WTC11 (cell line): ENCODE data around the gene ERICH3. TPM values are rescaled to one million over a fixed set of nuclear protein-coding genes. Genes with fewer than 3 reads are reported as not detected.

Source experiments
- ATAC-seq: fragments of 200-7000 bp; cut with Tn5 transposase; 2 replicates; pipeline ENCODE4 v1.10.0; 2021; ENCODE audit warnings: mild to moderate bottlenecking, moderate library complexity
- CTCF ChIA-PET: fragments of 300-600 bp; sonication (Branson Sonifier 250); formaldehyde crosslinking; loops from one replicate; lab custom pipeline; 2021; ENCODE audit warnings: antibody characterized with exemption; lab: Charles Lee
- POLR2A ChIA-PET: fragments of 350-600 bp; sonication (Branson Sonifier 250); formaldehyde crosslinking; loops from one replicate; lab custom pipeline; 2021; ENCODE audit warnings: antibody characterized with exemption; lab: Charles Lee
- DNase-seq: peaks from one replicate; pipeline ENCODE4 v3.0.0; 2021; ENCODE audit warnings: low spot score
- H3K27ac Mint-ChIP-seq: 2 replicates; pipeline ENCODE4 v1.8.0; 2021; ENCODE audit warnings: mixed read lengths
- H3K27me3 Mint-ChIP-seq: 2 replicates; pipeline ENCODE4 v1.8.0; 2021; ENCODE audit warnings: low read depth, mild to moderate bottlenecking, moderate library complexity, mixed read lengths
- H3K36me3 Mint-ChIP-seq: 2 replicates; pipeline ENCODE4 v1.8.0; 2021; ENCODE audit warnings: mixed read lengths
- H3K4me1 Mint-ChIP-seq: 2 replicates; pipeline ENCODE4 v1.8.0; 2022; ENCODE audit warnings: mixed read lengths
- H3K4me3 Mint-ChIP-seq: 2 replicates; pipeline ENCODE4 v1.8.0; 2021; ENCODE audit warnings: mild to moderate bottlenecking, moderate library complexity, mixed read lengths
- H3K9me3 Mint-ChIP-seq: 2 replicates; pipeline ENCODE4 v1.8.0; 2021; ENCODE audit warnings: mixed read lengths
- ATF1 ChIP-seq: sonication (generic); formaldehyde crosslinking; IDR thresholded peaks from 2 replicates; pipeline ENCODE4 v1.8.1; 2023; ENCODE audit warnings: mild to moderate bottlenecking, moderate library complexity, missing genetic modification reagents
- ATF6 ChIP-seq: sonication (generic); formaldehyde crosslinking; IDR thresholded peaks from 2 replicates; pipeline ENCODE4 v1.8.1; 2023; ENCODE audit warnings: mild to moderate bottlenecking, missing genetic modification reagents
- NFE2L1 ChIP-seq: sonication (generic); formaldehyde crosslinking; IDR thresholded peaks from 2 replicates; pipeline ENCODE4 v1.8.1; 2023; ENCODE audit warnings: missing genetic modification reagents
- NR3C1 ChIP-seq: sonication (generic); formaldehyde crosslinking; conservative IDR thresholded peaks from 2 replicates; pipeline ENCODE4 v1.8.1; 2023; ENCODE audit warnings: low read depth, mild to moderate bottlenecking, missing genetic modification reagents
- OVOL2 ChIP-seq: fragments of 250-450 bp; sonication (Bioruptor Pico); IDR thresholded peaks from 2 replicates; pipeline ENCODE4 v1.9.0; 2021; ENCODE audit warnings: mild to moderate bottlenecking, borderline replicate concordance
- ZBTB21 ChIP-seq: sonication (generic); formaldehyde crosslinking; IDR thresholded peaks from 2 replicates; pipeline ENCODE4 v1.8.1; 2023; ENCODE audit warnings: mild to moderate bottlenecking, missing genetic modification reagents, borderline replicate concordance
- ZNF232 ChIP-seq: sonication (generic); formaldehyde crosslinking; IDR thresholded peaks from 2 replicates; pipeline ENCODE4 v1.8.0; 2022; ENCODE audit warnings: mild to moderate bottlenecking, missing genetic modification reagents
- ZNF425 ChIP-seq: fragments of 250-450 bp; sonication (Bioruptor Pico); conservative IDR thresholded peaks from 2 replicates; pipeline ENCODE4 v1.9.0; 2021; ENCODE audit warnings: mild to moderate bottlenecking
- total RNA-seq: library from RNA; stranded (reverse); gene quantifications from 3 replicates; pipeline ENCODE4 v1.2.3, GENCODE V29; 2021
- TF ChIP-seq, protein P1 (sequence below): sonication (generic); formaldehyde crosslinking; IDR thresholded peaks from 2 replicates; pipeline ENCODE4 v1.8.1; 2023; ENCODE audit warnings: mild to moderate bottlenecking, missing genetic modification reagents, borderline replicate concordance

Gene ERICH3
- total RNA-seq, 1 experiment from 2014 or later, result 0.07 TPM

DNA sequence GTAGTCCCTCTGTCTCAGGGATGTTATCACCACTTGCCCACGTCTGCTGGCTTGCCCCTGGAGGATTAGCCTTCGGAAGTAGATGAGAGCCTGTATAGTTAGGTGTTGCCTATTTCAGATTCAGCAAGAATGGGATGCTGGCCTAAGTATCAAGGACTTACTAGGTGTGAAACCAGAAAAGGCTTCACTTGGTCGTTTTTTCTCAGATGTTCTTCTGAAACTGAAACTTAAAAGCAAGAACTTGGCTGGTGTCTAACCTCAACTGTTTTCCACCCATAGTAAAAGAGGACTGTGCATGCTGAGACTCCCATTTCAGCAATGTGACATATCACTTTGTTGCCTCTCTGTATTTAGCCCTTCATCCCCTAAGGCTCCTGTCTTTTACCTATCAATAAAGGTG, 94.2 kb downstream of the ERICH3 start:
- Mint-ChIP-seq H3K4me3 (no peak overlapping the region), H3K4me1 (no peaks in the 10 kb centered on the region), H3K27ac (no peak overlapping the region), H3K9me3 (no peaks in the 10 kb centered on the region), H3K27me3 (no peaks in the 10 kb centered on the region), H3K36me3 (no peaks in the 10 kb centered on the region)
- ChIA-PET CTCF (no interaction called here), POLR2A (interaction anchor here (0.7 kb wide), 1 partner anchor 51 kb away, joined by 3 read pairs; no protein-coding TSS in a partner anchor)
- TF ChIP-seq OVOL2 (CRISPR knock-in tag) (no peak), ATF6 (CRISPR knock-in tag) (no peak), ZNF232 (no peak), NR3C1 (CRISPR knock-in tag) (no peak), ATF1 (no peak)
- TF ChIP-seq, protein P1, sequence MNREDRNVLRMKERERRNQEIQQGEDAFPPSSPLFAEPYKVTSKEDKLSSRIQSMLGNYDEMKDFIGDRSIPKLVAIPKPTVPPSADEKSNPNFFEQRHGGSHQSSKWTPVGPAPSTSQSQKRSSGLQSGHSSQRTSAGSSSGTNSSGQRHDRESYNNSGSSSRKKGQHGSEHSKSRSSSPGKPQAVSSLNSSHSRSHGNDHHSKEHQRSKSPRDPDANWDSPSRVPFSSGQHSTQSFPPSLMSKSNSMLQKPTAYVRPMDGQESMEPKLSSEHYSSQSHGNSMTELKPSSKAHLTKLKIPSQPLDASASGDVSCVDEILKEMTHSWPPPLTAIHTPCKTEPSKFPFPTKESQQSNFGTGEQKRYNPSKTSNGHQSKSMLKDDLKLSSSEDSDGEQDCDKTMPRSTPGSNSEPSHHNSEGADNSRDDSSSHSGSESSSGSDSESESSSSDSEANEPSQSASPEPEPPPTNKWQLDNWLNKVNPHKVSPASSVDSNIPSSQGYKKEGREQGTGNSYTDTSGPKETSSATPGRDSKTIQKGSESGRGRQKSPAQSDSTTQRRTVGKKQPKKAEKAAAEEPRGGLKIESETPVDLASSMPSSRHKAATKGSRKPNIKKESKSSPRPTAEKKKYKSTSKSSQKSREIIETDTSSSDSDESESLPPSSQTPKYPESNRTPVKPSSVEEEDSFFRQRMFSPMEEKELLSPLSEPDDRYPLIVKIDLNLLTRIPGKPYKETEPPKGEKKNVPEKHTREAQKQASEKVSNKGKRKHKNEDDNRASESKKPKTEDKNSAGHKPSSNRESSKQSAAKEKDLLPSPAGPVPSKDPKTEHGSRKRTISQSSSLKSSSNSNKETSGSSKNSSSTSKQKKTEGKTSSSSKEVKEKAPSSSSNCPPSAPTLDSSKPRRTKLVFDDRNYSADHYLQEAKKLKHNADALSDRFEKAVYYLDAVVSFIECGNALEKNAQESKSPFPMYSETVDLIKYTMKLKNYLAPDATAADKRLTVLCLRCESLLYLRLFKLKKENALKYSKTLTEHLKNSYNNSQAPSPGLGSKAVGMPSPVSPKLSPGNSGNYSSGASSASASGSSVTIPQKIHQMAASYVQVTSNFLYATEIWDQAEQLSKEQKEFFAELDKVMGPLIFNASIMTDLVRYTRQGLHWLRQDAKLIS (CRISPR knock-in tag), result no peak
- ATAC-seq, result no peak
- DNase-seq, result no peak

DNA sequence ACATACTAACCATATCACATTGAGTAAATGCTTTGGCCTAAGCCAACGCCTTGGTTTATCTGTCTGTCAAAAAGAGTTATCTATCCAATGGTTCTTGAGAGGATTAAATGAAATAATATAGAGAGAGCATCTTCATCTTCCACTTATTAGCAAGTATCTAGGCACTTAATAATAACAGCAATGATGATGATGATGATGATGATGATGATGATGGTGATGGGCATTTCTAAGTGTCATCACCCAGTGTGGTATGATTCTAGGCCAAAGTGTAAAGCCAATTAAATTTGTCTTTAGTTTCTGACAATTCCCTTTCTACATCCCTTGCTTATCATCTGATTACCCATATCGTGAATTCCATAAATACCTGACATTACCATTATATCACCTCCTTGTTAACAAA, 95.5 kb downstream of the ERICH3 start:
- DNase-seq (no peak), ATAC-seq (no peak)
- H3K4me3 Mint-ChIP-seq, result no peak overlapping the region
- no peaks in the 10 kb centered on the region for H3K27me3 Mint-ChIP-seq
- H3K27ac Mint-ChIP-seq, result no peak overlapping the region
- no peaks in the 10 kb centered on the region for H3K36me3 Mint-ChIP-seq
- no peaks in the 10 kb centered on the region for H3K9me3 Mint-ChIP-seq
- ChIA-PET POLR2A (no interaction called here), CTCF (no interaction called here)
- no peaks in the 10 kb centered on the region for H3K4me1 Mint-ChIP-seq
- TF ChIP-seq ATF6 (CRISPR knock-in tag), result no peak
- no peak for TF ChIP-seq ZNF425 (CRISPR knock-in tag)
- no peak for TF ChIP-seq ZBTB21 (CRISPR knock-in tag)

GRCh38 chr1:74571891-74572290, 101.7 kb downstream of the ERICH3 start:
- ATAC-seq (peak; percentile 66), DNase-seq (peak; percentile 13)
- Mint-ChIP-seq H3K4me1 (no peaks in the 10 kb centered on the region), H3K4me3 (no peak overlapping the region), H3K36me3 (no peaks in the 10 kb centered on the region), H3K9me3 (no peaks in the 10 kb centered on the region), H3K27ac (no peak overlapping the region), H3K27me3 (no peaks in the 10 kb centered on the region)
- no peak for TF ChIP-seq NFE2L1 (CRISPR knock-in tag)
- POLR2A ChIA-PET, result interaction anchor here (0.9 kb wide), 1 partner anchor 38 kb away, joined by 3 read pairs; no protein-coding TSS in a partner anchor
- CTCF ChIA-PET, result interaction anchor here (1.0 kb wide), 1 partner anchor 68 kb away, joined by 4 read pairs; no protein-coding TSS in a partner anchor
